Retinal pigment epithelial cell (primary cell): ENCODE data around the gene ENHO.

Experiments used
- DNase-seq: peaks from one replicate; pipeline ENCODE4 v3.0.0-alpha.2; 2010; ENCODE audit warnings: low read depth
- H3K4me3 ChIP-seq: 2 replicates; pipeline ENCODE4 v1.5.1; 2011; ENCODE audit warnings: mild to moderate bottlenecking, low read length, control low read depth, moderate library complexity
- CTCF ChIP-seq: conservative IDR thresholded peaks from 2 replicates; pipeline ENCODE4 v1.5.1; 2011; ENCODE audit warnings: low read depth, low read length, control low read depth, inconsistent platforms

Gene ENHO

GRCh38 chr9:34566972-34567371, 44.2 kb upstream of the ENHO start:
- no peak for TF ChIP-seq CTCF
- no peak overlapping the region for H3K4me3 ChIP-seq
- DNase-seq: no peak

- no peak for DNase-seq
- no peak overlapping the region for H3K4me3 ChIP-seq
- no peak for TF ChIP-seq CTCF
These were observed 43.5 kb upstream of the ENHO start for GRCh38 chr9:34566322-34566721.

GRCh38 chr9:34565856-34566255, 43.1 kb upstream of the ENHO start:
- H3K4me3 ChIP-seq: no peak overlapping the region
- TF ChIP-seq CTCF: no peak
- DNase-seq: no peak

- no peak for DNase-seq
- no peak overlapping the region for H3K4me3 ChIP-seq
- TF ChIP-seq CTCF: no peak
These were observed 41.8 kb upstream of the ENHO start for GRCh38 chr9:34564617-34565016.

- DNase-seq: no peak
- no peak overlapping the region for H3K4me3 ChIP-seq
- no peak for TF ChIP-seq CTCF
These were observed 40.5 kb upstream of the ENHO start for GRCh38 chr9:34563262-34563661.

GRCh38 chr9:34562135-34562745, 39.5 kb upstream of the ENHO start:
- H3K4me3 ChIP-seq: no peak overlapping the region
- no peak for DNase-seq
- TF ChIP-seq CTCF: peak; percentile 59

GRCh38 chr9:34560599-34561214, 37.9 kb upstream of the ENHO start:
- DNase-seq: no peak
- no peak overlapping the region for H3K4me3 ChIP-seq

More at GRCh38 chr9:34560599-34561214, 37.9 kb upstream of the ENHO start:
- no peak for TF ChIP-seq CTCF
